T-helper 1 cell (primary cell): ENCODE data around the gene HDAC9.

Source experiments
- DNase-seq, 5 donors: peaks; one replicate each; pipeline ENCODE4 v3.0.0-alpha.2; 2012 to 2020

The HDAC9 gene

DNA sequence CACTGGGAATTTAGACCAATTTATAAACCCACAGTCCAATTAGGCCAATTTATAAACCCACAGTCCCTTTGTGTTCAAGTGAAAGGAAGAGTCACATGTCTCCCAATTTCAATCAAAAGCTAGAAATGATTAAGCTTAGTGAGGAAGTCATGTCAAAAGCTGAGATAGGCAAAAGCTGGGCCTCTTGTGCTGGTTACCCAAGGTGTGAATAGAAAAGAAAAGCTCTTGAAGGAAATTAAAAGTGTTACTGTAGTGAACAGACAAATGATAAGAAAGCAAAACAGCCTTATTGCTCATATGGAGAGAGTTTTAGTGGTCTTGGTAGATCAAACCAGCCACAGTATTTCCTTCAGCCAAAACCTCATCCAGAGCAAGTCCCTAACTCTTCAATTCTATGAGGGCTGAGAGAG is 245.0 kb downstream of the HDAC9 start:
- DNase-seq = no peak

DNA sequence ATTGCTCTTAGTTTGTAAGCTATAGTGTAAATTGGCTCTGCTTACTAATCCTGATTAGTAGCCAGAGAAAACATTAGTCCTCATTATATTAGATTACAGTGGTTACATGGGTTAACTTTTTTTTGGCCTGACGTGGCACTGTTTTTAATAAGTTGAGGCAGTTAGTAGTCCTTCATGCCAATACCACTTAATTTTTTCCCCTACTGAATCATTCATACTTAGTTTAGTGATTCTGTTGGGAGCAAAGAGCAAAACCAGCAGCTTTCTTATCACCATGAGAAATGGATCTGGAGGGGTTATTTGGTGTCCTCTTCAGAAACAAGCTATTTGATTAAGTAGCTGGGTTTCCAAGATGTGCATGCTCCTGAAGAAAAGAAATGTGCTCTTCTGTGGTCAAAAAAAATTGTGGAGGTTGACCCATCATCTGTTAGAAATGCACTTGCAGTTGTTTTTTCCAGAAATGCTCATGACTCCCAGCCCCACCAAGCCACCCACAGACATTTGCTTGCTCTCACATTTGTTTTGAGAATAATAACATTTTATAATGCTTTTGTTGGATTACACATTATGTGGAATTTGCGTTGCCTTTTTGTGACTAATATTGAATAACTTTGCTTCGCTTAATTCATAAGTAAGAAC is 258.5 kb downstream of the HDAC9 start:
- no peak for DNase-seq

DNA sequence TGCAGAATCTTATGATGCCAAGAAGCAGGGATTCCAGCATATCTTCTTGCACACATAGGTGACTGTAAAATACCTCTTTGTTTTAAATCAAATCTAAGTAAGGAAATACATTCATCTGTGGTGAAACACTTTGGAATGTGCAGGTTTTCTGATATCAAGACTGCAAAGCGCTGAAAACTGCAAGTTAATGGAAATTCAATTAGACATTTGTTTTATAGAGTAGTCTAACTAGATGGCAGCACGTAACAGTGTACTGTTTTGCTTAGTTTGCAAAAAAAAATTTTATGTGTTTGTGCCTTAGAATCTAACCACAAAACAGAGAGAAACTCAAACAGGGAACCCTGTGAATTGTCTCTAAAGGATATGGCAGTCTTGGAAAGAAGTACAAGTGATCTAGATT is 259.2 kb downstream of the HDAC9 start:
- no peak for DNase-seq

DNA sequence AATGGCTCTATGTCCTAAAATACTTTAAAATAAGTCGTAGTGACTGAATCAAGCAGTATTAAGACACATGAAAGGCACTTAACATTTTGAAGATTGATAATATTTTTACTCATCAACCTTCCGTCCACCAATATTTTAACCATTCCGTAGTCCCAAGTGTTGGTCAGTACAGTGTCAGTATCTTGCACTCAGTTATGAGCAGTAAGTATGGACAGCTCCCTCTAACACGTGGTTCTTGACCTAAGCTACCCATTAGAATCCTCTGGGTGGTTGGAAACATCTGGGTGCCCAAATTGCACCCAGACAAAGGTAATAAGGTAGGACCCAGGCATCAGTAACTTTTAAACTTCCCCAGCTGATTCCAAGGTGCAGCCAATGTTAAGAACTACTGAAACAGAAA is 260.2 kb downstream of the HDAC9 start:
- DNase-seq = no peak

DNA sequence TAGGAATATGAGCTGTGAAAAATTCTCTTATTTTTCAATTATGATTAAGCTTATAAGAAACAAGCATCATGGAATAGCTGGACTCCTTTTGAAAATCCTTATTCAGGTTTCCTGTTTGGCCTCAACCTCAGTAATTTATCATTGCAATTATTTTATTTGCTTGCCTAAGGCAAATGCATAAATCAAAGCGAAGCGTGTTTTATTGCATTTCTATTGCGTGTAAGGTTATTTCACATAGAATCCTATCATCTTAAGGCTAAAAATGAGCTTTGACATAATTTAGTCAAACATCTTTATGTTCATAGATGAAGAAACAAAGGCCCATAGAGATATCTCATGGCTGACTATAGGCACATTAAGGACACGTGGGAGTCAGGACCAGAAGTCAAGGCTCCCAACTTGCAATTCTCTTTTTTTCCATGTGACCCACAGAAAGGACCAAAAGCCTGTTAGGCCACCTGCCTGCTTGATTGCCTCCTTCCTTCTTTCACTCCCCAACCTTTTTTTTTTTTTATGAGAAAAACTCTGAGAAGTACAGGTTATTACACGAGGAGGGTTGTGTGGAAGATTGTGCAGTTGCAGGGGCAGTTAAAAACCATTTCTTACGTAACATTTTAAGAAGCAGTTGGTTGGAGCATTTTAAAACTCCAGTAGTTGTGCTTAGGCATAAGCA is 261.0 kb downstream of the HDAC9 start:
- no peak for DNase-seq

DNA sequence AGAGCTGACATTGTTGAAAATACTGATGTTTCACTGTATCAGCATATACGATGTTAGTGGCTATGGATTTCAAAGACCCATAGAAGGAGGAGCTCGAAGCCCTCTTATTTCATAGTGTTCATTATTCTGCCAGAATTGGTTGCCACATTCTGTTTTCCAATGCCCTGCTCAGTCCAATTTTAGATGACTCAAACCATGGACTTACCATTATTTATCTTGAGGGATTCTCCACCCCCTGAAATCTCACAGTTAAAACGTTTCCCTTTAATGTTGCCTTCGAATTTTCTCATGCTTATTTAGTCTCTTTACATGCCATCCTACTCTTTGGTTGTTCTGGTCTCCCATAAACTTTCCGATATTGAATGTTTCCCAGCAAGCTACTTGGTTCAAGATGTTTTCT is 264.5 kb downstream of the HDAC9 start:
- no peak for DNase-seq

DNA sequence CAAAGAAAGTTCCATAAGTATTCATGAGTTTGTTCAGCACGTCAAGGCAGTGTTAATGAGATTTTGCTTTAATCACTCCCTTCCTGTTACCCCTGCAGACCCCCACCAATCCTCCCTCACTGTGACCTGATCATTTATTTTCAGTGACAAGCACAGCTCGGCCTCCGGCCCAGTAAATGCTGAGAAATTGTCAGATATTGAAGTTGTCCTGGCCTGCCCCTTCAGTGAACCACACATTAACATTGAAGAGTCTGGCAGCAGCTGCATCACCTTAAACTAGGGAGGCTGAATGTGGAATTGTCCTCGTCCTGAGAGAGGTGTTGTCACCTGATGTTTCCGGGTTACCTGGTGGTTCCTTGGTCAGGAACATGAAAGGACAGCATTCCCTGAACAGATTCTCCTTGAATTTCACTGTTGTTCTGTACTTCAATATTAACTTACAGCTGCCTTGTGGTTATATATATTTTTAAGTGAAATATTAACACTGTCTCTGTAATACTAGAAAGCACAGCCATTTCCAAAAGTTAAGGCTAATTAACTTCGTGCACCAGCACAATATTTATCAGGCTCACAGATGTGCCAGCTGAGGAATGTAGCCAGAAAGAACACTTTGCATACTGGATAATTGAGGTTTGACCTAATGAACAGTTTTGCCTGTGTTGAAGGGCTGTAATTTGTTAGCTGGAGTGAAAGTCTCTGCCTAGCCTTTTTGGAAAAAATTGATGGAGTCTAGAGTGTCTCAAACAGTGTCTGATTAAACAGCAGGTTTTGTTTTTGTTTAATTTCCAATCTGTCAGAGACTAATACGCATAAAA is 265.3 kb downstream of the HDAC9 start:
- DNase-seq = no peak

DNA sequence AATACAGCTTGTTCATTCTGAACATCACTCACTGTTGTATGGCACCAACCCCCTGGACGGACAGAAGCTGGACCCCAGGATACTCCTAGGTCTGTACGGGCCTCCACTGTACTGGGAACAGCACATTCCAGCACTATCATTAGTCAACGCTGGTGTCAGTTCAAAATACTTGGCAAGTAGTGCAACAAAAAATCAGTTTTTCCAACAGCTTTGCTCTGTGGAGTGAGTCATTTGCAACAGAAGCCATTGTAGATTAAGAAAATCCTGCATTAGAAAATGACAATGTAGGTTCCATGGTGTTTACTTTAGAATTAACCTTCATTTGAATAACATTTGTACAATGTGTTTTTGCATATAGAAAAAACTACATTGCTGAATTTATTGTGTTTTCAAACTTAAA is 266.6 kb downstream of the HDAC9 start:
- no peak for DNase-seq

DNA sequence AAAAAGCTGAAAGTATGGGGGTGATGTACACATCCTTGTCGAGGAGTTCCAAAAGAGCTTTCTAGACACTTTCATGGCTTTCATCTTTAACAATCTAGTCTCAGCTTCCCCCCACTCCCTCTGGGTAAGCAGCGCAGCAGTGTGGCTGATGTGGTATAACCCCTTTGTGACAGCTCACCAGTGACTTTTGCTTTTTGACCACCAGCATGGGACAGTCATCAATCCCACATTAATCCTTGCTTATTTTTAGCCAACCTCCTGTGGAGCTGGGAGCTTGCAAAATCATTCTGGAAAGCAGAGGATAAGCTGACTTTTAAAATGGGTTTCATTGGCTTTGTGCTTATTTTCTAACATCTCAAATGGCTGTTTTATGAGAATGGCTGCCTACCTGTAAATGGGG is 272.7 kb downstream of the HDAC9 start:
- no peak for DNase-seq

DNA sequence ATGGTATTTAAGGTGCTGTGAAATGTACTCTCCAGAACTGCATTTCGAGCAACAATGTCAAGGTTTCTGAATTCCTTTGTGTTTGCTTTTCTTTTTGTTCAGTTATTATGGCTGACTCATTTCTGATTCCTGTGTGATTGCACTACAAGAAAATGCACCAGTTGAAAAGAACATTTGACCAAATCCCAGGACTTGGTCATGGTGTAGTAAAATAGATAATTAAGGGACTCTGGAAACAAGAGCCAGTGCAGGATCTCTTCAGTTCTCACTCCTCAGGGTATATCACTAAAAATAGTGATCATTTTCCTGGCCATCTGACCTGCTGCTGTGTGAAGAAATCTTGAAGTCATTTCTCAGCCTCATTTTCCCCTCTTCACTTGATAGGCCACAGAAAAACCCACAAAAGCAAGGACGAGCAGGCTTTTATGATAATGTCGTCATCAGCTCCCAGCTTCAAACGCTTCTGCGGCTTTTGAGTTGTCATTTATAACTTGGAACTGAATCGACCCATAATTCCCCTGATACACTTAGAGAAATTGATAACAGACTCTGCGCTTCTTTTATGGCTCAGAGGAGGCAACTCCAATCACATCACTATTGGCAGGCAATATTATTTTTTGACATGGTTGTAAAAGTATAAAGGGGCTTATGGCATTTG is 274.7 kb downstream of the HDAC9 start:
- no peak for DNase-seq

DNA sequence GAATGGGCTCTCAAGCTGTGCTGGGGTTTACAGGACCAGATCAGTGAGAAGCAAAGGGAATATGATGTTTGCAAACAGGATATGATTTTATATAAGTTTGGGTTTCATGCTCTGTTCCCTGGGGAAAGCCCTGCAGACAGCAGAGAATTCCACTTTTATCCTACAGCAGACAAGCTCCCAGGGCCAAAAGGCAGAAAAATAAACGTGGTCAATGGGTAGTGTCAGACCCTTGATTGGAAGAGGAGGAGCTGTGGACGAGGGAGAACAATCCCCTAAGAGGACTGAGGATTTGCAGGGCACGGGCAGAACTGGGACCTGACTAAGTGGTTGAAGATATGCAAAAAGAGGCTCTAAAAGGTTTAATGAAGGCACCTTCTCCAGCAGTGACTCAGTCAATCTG is 275.3 kb downstream of the HDAC9 start:
- no peak for DNase-seq

DNA sequence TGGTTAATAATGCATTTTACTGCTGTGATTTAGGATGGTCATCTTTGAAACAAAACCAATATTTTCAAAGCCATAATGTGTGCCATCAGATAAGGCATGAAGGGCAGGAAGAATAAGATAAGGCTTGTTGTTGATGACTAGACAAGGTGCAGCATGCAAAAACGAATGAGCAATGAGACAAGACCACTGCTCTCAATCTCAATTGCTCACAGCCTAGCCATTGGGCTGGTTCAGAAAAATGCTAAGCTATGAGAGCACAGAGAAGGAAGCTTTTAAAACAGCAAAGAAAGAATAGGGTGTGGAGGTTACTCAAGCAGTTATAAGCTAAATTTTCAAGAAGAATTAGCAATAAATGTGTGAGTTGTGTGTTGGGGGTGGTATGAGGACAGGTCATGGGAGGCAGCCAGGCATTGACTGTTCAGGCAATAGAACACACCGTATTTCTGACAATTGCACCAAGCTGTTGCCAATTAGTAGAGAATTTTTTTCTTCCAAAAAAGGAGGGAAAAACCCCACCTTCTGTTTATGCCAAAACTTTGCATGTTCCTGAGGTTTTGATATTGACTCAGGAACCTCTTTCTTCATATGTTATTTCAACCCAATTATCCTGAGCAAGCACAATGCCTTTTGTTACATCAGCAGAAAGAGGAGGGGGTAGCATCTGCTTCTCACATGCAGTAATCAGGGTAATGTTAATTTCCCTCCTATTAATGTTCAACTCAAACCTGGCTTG is 276.5 kb downstream of the HDAC9 start:
- no peak for DNase-seq

DNA sequence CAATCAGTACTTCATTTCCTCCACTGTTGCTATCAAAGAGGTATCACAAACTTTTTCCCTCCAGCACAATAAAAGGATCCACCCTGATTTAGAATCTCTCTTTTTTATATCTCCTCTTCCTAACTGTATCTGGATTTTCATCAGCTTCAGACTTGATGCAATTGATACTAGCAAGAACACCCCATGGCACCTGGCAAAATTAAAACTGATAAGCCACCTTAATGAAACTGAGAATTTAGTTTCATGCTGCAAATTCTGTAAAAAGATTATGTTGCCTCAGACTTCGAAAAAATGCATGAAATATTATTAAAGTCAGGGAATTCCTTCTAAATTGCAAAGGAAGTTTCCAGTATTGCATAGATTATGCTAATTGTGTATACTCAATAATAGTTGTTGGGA is 277.0 kb downstream of the HDAC9 start:
- no peak for DNase-seq

DNA sequence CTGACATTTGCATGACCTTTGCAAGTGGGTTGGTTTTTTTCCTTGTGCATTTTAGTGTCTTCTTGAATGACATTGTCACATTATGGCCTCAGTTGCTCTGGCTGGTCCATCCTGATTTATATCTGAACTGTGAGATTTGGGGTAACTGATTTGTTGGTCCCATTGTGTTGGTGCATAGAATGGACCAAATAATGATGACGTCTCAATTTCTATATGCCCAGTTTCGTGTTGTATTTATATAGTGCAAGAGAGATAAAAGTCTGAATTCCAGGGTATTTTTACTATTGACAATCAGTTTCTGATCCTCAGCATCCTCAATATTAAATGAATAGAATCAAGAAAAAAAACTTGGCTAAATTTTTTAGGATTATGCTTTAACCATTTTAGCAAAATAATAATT is 281.8 kb downstream of the HDAC9 start:
- DNase-seq = no peak

DNA sequence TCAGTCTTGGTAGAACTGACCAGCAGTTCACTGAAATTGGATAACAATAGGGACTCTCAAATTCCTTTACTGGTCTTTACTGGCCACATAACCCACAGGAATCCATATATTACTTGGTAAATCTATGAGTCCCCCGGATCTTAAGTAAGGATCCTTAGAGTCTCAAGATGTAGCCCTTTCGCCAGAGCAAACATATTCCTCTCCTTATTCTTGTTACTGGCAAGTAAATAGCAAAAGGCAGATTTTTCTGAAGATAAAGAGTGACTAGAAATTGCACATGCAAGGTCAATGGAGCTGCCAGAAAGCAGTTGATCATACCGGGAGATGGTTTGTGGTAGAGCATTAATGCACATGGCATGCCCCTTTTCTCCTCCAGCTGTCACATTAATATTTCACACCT is 283.0 kb downstream of the HDAC9 start:
- DNase-seq = no peak

DNA sequence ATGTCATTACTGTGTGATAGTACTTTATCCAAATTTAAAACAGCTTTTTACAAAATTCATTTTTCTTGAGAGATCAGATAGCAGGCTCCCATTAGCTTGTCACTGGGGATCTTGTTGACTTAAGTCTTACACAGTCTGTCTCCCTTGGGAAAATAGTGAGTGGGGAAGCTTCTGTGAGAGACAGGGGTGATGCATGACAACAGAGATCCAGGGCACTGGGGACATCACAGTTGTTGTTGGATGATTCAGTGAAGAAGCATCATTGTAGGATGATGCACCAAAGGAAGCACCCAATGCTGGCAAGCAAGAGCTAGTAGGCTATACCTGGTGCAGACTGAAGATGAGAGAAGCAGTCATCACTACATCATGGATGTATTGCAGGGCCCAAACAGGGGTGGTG is 284.7 kb downstream of the HDAC9 start:
- no peak for DNase-seq

DNA sequence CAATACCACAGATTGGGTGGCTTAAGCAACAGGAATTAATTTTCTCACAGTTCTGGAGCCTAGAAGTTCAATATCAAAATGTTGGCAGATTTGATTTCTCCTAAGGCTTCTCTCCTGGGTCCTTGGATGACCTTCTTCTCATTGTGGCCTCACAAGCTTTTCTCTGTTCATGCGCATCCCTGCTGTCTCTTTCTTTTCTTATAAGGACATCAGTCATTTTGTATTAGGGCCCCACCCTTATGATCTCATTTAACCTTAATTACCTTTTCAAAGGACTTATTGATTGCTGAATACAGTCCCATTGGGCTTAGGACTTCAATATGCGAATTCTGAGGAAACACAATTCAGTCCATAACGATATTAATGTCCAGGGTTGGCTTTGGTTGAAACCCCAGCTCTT is 285.4 kb downstream of the HDAC9 start:
- no peak for DNase-seq

DNA sequence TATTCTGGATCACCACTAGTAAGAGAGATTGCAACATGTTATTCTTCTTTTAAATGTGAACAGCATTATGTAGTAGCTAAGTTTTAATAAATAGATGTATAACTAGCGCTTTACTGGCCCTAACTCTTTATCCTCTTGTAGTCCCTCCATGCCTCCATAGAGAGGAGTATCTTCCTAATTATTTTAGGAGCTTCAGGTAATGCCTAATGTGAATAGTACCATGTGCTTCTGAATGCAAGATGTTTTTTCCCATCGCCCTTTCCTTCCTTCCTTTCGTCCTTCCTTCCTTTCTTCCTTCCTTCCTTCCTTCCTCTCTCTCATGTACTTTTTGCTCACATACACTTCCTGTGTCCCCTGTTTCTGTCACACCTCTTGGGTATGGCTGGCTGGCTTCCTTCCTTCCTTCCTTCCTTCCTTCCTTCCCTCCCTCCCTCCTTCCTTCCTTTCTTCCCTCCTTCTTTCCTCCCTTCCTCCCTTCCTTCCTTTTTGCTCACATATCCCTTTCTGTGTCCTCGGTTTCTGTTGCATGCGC is 290.7 kb downstream of the HDAC9 start:
- DNase-seq = no peak

DNA sequence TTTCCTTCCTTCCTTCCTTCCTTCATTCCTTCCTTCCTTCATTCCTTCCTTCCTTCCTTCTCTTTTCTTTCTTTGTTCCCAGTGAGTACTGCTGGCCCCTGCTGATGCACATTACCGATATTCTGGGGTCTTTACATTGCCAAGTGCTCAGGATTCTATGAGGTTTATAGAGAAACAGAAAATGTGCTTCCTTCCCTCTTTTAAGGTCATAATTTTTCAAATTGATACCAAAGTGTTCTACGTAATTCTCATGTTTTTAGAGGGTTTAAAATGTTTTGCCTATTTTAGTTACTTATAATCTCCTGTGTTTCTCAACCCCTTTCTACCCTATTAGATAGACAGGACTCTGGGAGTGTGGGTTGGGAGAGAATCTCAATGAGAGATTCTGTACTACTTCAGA is 291.2 kb downstream of the HDAC9 start:
- DNase-seq = no peak

DNA sequence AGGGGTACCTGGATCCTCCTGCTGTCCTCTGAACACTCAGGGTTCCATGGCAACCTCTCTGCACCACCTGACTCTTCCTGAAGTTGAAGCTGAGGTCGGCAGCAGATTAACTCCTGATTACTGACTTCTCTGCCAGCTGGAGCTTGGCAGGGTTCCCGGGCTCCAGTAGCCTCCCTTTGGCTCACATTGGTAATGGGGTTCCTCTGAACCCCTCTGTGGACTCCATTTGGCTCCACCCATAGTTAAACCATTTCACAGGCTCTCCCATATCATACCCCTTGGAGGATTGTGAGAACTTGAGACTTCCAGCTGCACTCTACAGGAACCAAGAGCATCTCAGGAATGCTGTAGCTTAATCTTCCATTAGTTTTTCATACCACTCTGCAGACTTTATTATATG is 292.5 kb downstream of the HDAC9 start:
- no peak for DNase-seq

DNA sequence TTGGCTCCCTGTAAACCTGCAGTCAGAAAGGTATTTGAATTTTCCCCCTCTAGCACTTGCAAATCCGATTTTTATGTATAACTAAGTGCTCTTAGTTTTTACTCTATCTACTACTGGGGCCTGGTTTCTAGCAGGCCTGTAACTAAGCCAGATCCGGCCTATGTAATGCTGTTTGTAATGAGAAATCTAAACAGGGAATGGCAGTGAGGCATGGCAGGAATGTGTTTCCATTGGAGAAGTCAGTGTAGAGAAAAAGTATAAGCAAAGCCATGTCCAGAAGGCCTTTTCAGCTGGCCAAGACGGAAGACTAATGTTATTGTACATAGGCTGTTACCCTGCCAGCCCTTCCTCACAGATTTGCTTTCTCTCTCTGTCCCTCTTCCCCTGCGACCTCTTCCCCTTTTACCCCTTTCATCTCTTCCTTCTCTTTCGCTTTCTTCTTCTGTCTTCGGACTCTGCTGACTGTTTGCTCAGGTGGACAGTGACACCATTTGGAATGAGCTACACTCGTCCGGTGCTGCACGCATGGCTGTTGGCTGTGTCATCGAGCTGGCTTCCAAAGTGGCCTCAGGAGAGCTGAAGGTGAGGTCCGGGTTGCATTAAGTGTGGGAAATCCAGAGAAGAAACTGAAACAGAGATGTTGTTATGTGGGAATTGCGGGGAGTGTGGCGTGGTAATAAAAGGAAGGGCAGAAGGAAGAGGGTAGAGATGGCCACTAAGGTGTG is 297.5 kb downstream of the HDAC9 start:
- no peak for DNase-seq

DNA sequence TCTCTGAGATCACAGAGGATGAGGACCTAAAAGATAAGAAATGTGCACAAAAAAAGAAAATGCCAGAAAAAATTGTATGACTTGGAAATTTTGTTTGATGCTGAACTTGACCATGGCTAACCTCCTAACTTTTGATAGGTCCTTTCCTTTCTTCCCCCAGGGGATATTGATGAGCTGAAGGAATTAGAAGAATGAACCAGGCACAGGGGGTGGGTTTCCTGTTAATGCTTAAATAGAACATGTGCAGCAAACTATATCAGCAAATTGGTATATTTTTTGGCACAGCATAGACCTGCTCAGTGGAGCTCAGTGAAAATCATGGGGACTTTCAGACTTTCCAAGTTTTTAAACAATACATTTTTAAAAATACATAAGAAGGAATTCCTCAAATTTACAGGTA is 300.7 kb downstream of the HDAC9 start:
- no peak for DNase-seq
